HUES64 (cell line): ENCODE results near the gene CAVIN1.
"Not testable (repeated sequence)": the region's sequence is repeated elsewhere in the genome, so short reads cannot be mapped to it uniquely, and the experiment has no call there.

Experiments used
- H3K27ac ChIP-seq: 2 replicates; pipeline ENCODE4 v1.7.0; 2013; ENCODE audit warnings: low read depth, low read length, inconsistent platforms
- H3K27me3 ChIP-seq: 2 replicates; pipeline ENCODE4 v1.6.1; 2013; ENCODE audit warnings: mild to moderate bottlenecking, low read length; ENCODE audit not compliant: insufficient read depth
- H3K36me3 ChIP-seq: 2 replicates; pipeline ENCODE4 v1.6.1; 2013; ENCODE audit warnings: mild to moderate bottlenecking, low read length; ENCODE audit not compliant: insufficient read depth
- H3K4me1 ChIP-seq: 2 replicates; pipeline ENCODE4 v1.6.1; 2013; ENCODE audit warnings: mild to moderate bottlenecking, low read length, moderate library complexity; ENCODE audit not compliant: insufficient read depth
- H3K4me3 ChIP-seq: 2 replicates; pipeline ENCODE4 v1.5.1; 2013; ENCODE audit warnings: mild to moderate bottlenecking, low read length, moderate library complexity
- H3K9ac ChIP-seq: 2 replicates; pipeline ENCODE4 v1.6.1; 2013; ENCODE audit warnings: mild to moderate bottlenecking, low read depth, low read length
- H3K9me3 ChIP-seq: 2 replicates; pipeline ENCODE4 v1.6.1; 2013; ENCODE audit warnings: low read depth, low read length; ENCODE audit not compliant: insufficient read depth
- WGBS: fragments of 150-250, 120-280 bp; methylation state at CpG from one replicate; pipeline ENCODE4 v1.1.7; 2013; ENCODE audit warnings: missing lambda C conversion rate; 5-methylcytosine and 5-hydroxymethylcytosine counted together

The CAVIN1 gene

GRCh38 chr17:42453439-42453838 lies 30.4 kb upstream of the CAVIN1 start:
- no peak overlapping the region for H3K27ac ChIP-seq
- H3K4me1 ChIP-seq, result peaks cover 9% of the 10 kb centered on the region
- no peaks in the 10 kb centered on the region for H3K9me3 ChIP-seq
- H3K36me3 ChIP-seq, result no peaks in the 10 kb centered on the region
- no peak overlapping the region for H3K9ac ChIP-seq
- 90% methylated on average over 2 of the region's 2 CpGs for WGBS
- H3K27me3 ChIP-seq, result no peaks in the 10 kb centered on the region
- no peak overlapping the region for H3K4me3 ChIP-seq

GRCh38 chr17:42451270-42451669 lies 28.2 kb upstream of the CAVIN1 start:
- not testable (repeated sequence) for H3K27ac ChIP-seq, H3K27me3 ChIP-seq, H3K36me3 ChIP-seq, H3K9me3 ChIP-seq, H3K4me3 ChIP-seq, H3K9ac ChIP-seq, H3K4me1 ChIP-seq
- WGBS, result 92% methylated on average over 5 of the region's 5 CpGs

DNA sequence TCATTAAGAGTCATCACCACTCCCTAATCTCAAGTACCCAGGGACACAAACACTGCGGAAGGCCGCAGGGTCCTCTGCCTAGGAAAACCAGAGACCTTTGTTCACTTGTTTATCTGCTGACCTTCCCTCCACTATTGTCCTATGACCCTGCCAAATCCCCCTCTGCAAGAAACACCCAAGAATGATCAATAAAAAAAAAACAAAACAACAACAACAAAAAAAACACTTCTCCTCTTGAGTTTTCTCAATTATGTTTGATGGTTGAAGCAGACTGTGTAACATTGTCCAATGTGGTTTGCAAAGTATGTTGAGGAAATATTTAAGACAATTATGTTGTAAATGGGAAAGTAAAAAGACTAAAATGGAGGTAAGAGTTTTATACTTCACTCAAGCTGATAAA lies 26.8 kb upstream of the CAVIN1 start:
- H3K4me3 ChIP-seq, H3K9me3 ChIP-seq, H3K9ac ChIP-seq, H3K4me1 ChIP-seq, H3K36me3 ChIP-seq, H3K27ac ChIP-seq, H3K27me3 ChIP-seq: not testable (repeated sequence)
- WGBS, result no CpG with 5 or more reads among the region's 2 CpGs

- not testable (repeated sequence) for H3K27ac ChIP-seq, H3K36me3 ChIP-seq, H3K27me3 ChIP-seq, H3K9ac ChIP-seq, H3K4me1 ChIP-seq, H3K4me3 ChIP-seq, H3K9me3 ChIP-seq
- 95% methylated on average over 27 of the region's 27 CpGs for WGBS
These were observed 26.1 kb upstream of the CAVIN1 start for GRCh38 chr17:42449176-42449575.

DNA sequence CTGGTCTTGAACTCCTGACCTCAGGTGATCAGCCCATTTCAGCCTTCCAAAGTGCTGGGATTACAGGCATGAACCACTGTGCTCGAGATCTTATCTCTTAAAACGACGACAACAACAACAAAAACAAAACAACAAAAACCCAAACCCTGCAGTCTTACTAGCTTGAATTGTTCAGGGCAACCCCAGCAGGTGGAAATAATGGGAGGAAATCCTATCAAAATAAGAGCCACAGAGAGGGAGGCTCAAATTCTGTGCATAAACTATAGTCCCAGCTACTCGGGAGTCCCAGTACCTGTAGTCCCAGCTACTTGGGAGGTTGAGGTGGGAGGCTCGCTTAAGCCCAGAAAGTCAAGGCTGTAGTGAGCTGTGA lies 19.1 kb upstream of the CAVIN1 start:
- no peaks in the 10 kb centered on the region for H3K27me3 ChIP-seq
- no peak overlapping the region for H3K27ac ChIP-seq
- H3K4me1 ChIP-seq, result peaks cover 3% of the 10 kb centered on the region; the same call in 1 of the 2 replicates
- H3K36me3 ChIP-seq, result no peaks in the 10 kb centered on the region
- H3K9ac ChIP-seq, result no peak overlapping the region
- no peak overlapping the region for H3K4me3 ChIP-seq
- 51% methylated on average over 5 of the region's 5 CpGs for WGBS
- H3K9me3 ChIP-seq, result no peaks in the 10 kb centered on the region

GRCh38 chr17:42441371-42442195 lies 18.5 kb upstream of the CAVIN1 start:
- no peaks in the 10 kb centered on the region for H3K36me3 ChIP-seq
- no peak overlapping the region for H3K9ac ChIP-seq
- no peaks in the 10 kb centered on the region for H3K9me3 ChIP-seq
- no peak overlapping the region for H3K4me3 ChIP-seq
- WGBS, result 81% methylated on average over 7 of the region's 7 CpGs
- no peak overlapping the region for H3K27ac ChIP-seq
- no peaks in the 10 kb centered on the region for H3K27me3 ChIP-seq
- H3K4me1 ChIP-seq, result peaks cover 3% of the 10 kb centered on the region; the same call in 1 of the 2 replicates

DNA sequence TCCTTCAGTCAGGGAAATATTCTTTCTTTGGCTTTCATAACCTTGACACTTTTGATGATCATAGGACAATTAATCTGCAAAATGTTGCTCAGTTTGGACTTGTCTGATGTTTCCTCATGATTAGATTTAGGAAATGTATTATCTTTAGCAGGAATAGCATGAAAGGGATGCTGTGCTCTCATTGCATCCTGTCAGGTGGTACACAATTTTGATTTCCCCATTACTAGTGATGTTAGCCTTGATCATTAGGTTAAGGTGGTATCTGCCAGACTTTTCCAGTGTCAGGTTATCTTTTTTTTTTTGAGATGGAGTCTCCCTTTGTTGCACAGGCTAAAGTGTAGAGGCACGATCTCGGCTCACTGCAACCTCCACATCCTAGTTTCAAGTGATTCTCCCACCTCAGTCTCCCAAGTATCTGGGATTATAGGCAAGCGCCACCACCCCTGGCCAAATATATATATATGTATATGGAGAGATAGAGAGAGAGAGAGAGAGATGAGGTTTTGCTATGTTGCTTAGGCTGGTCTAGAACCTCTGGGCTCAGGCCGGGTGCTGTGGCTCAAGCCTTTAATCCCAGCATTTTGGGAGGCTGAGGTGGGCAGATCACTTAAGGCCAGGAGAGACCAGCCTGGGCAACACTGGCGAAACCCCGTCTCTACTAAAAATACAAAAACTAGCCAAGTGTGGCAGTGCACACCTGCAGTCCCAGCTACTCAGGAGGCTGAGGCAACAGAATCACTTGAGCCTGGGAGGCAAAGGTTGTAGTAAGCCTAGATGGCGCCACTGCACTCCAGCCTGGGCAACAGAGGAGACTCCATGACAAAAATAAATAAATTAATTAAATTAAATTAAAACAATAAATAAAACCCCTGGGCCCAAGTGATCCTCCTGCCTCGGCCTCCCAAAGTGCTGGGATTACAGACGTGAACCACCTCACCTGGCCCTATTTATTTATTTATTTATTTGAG lies 15.8 kb upstream of the CAVIN1 start:
- no peaks in the 10 kb centered on the region for H3K36me3 ChIP-seq
- WGBS, result 93% methylated on average over 7 of the region's 9 CpGs
- H3K9ac ChIP-seq, result no peak overlapping the region
- H3K4me1 ChIP-seq, result peaks cover 3% of the 10 kb centered on the region; the same call in 1 of the 2 replicates
- H3K4me3 ChIP-seq, result no peak overlapping the region
- no peak overlapping the region for H3K27ac ChIP-seq
- no peaks in the 10 kb centered on the region for H3K9me3 ChIP-seq
- no peaks in the 10 kb centered on the region for H3K27me3 ChIP-seq

DNA sequence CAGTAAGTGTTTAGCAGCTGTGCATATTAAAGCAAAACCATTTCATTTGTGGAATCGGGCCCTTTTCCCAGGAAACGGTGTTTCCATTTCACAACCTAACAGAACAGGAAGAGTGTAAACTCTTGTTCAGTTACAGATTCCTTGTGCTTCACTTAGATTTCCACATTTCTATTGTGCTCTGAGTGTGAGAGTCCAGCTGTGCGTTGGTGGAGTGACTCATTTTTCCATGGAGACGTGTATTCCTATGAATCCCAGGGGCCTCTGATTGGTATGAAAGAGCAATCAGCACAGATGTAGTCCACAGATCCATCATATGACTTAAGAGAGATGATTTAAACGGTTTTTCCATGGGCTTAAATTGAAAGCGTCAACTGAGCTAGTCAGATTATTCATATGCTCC lies 13.3 kb upstream of the CAVIN1 start:
- Histone ChIP-seq H3K27me3 (no peaks in the 10 kb centered on the region), H3K9me3 (no peaks in the 10 kb centered on the region), H3K36me3 (no peaks in the 10 kb centered on the region), H3K4me1 (peaks cover 7% of the 10 kb centered on the region; the same call in 1 of the 2 replicates), H3K9ac (no peak overlapping the region), H3K27ac (no peak overlapping the region), H3K4me3 (no peak overlapping the region)
- WGBS, result 93% methylated on average over 6 of the region's 6 CpGs

DNA sequence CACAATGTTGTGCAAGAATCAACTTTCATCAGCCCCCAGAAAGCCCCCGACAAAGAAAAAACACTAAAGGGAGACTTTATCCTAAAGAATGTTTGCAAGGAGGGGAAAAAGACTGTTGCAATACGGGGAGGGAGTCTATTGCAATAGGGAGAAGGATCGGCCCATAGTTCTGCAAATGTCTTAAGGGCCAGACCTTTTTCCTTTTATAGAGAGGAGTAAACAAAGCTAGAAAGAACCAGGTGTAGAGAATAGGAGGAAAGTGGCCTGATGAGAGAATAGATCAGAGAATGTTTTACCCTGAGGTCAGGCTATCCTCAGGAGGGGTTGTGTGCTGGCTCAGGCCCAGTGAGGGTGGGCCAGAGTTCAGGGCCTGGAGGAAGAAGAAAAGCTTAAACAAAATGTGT lies 8.7 kb upstream of the CAVIN1 start:
- Histone ChIP-seq H3K4me1 (peaks cover 13% of the 10 kb centered on the region), H3K9me3 (no peaks in the 10 kb centered on the region), H3K27me3 (no peaks in the 10 kb centered on the region), H3K36me3 (no peaks in the 10 kb centered on the region), H3K27ac (peak overlapping the region; percentile 78; the same call in 1 of the 2 replicates), H3K4me3 (no peak overlapping the region), H3K9ac (no peak overlapping the region)
- 52% methylated on average over 2 of the region's 3 CpGs for WGBS

DNA sequence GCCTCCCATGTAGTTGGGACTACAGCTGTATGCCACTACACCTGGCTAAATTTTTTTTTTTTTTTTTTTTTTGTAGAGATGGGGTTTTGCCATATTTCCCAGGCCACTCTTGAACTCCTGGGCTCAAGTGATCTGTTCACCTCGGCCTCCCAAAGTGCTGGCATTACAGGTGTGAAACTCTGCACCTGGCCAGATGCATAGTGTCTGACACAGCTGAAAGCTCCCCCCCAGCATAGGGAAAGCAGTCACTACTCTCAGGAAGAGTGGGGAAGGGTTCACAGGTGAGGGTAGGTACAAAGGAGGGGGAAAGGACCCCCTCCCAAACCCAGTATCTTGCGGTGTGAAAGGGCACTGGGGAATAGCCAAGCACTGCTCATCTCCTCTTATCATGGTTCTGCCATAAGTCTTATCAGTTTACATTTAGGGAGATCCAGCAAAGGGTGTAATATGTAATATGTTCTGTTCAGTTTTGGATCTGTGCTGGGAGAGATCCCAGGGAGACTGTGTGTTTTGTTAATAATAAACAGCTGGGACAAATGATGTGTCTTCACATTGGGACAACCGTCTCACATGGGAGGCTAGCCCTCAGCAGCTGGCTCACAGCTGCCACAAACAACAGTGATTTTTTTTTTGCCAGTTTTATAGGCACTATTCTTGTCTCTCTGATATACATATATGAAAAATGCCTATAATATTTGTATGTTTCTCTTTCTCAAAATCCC lies 6.8 kb upstream of the CAVIN1 start:
- H3K4me1 ChIP-seq, result peaks cover 14% of the 10 kb centered on the region
- 95% methylated on average over 3 of the region's 3 CpGs for WGBS
- no peak overlapping the region for H3K4me3 ChIP-seq
- no peaks in the 10 kb centered on the region for H3K36me3 ChIP-seq
- no peaks in the 10 kb centered on the region for H3K27me3 ChIP-seq
- no peak overlapping the region for H3K9ac ChIP-seq
- H3K9me3 ChIP-seq, result no peaks in the 10 kb centered on the region
- H3K27ac ChIP-seq, result no peak overlapping the region
